Astrocyte (in vitro differentiated cells and primary cell): ENCODE data around the gene TYROBP. TPM values are rescaled to one million over a fixed set of nuclear protein-coding genes. Genes with fewer than 3 reads are reported as not detected.

Experiments used
- DNase-seq: peaks from one replicate; pipeline ENCODE4 v3.0.0-alpha.2; 2010; ENCODE audit warnings: low read depth
- FAIRE-seq: peaks from 2 replicates; lab custom pipeline; 2011; peaks lifted over from hg19 to GRCh38; lab: Jason Lieb, UNC
- H2AFZ ChIP-seq: 2 replicates; pipeline ENCODE4 v1.6.0; 2012; ENCODE audit warnings: low read depth, low read length, inconsistent platforms
- H3K27ac ChIP-seq: 2 replicates; pipeline ENCODE4 v1.5.1; 2011; ENCODE audit warnings: low read depth, low read length, inconsistent platforms
- H3K27me3 ChIP-seq: 2 replicates; pipeline ENCODE4 v1.6.0; 2011; ENCODE audit warnings: low read length, inconsistent platforms; ENCODE audit not compliant: insufficient read depth
- H3K36me3 ChIP-seq: 2 replicates; pipeline ENCODE4 v1.5.1; 2011; ENCODE audit warnings: low read length, inconsistent platforms; ENCODE audit not compliant: insufficient read depth
- H3K4me1 ChIP-seq: 2 replicates; pipeline ENCODE4 v1.5.1; 2011; ENCODE audit warnings: low read length, inconsistent platforms; ENCODE audit not compliant: insufficient read depth
- H3K4me2 ChIP-seq: 2 replicates; pipeline ENCODE4 v1.6.0; 2012; ENCODE audit warnings: low read length, inconsistent platforms
- H3K4me3 ChIP-seq: 2 replicates; pipeline ENCODE4 v1.5.1; 2011; ENCODE audit warnings: low read depth, mild to moderate bottlenecking, low read length, inconsistent platforms; ENCODE audit not compliant: insufficient read depth
- H3K79me2 ChIP-seq: 2 replicates; pipeline ENCODE4 v1.6.0; 2012; ENCODE audit warnings: mild to moderate bottlenecking, low read length, inconsistent platforms; ENCODE audit not compliant: insufficient read depth
- H3K9ac ChIP-seq: 2 replicates; pipeline ENCODE4 v1.6.0; 2012; ENCODE audit warnings: mild to moderate bottlenecking, low read length, inconsistent platforms
- H3K9me3 ChIP-seq: 2 replicates; pipeline ENCODE4 v1.5.1; 2012; ENCODE audit warnings: low read depth, mild to moderate bottlenecking, low read length, inconsistent platforms; ENCODE audit not compliant: insufficient read depth
- H4K20me1 ChIP-seq: 2 replicates; pipeline ENCODE4 v1.6.0; 2012; ENCODE audit warnings: low read length, inconsistent platforms; ENCODE audit not compliant: insufficient read depth
- H3K27ac Mint-ChIP-seq: one replicate; pipeline ENCODE4 v1.8.0; 2021; ENCODE audit warnings: mild to moderate bottlenecking, mixed read lengths; ENCODE audit not compliant: unreplicated experiment
- H3K27me3 Mint-ChIP-seq: one replicate; pipeline ENCODE4 v1.8.0; 2021; ENCODE audit warnings: low read depth, mixed read lengths; ENCODE audit not compliant: unreplicated experiment
- H3K36me3 Mint-ChIP-seq: one replicate; pipeline ENCODE4 v1.8.0; 2021; ENCODE audit warnings: low read depth, mixed read lengths; ENCODE audit not compliant: unreplicated experiment
- H3K4me1 Mint-ChIP-seq: one replicate; pipeline ENCODE4 v1.8.0; 2021; ENCODE audit warnings: low read depth, mixed read lengths; ENCODE audit not compliant: unreplicated experiment
- H3K4me3 Mint-ChIP-seq: one replicate; pipeline ENCODE4 v1.8.0; 2021; ENCODE audit warnings: mild to moderate bottlenecking, moderate library complexity, mixed read lengths; ENCODE audit not compliant: unreplicated experiment
- H3K9me3 Mint-ChIP-seq: one replicate; pipeline ENCODE4 v1.8.0; 2021; ENCODE audit warnings: mild to moderate bottlenecking, mixed read lengths; ENCODE audit not compliant: unreplicated experiment
- CTCF ChIP-seq: IDR thresholded peaks from 2 replicates; pipeline ENCODE4 v1.5.1; 2011; ENCODE audit warnings: low read depth, mild to moderate bottlenecking, inconsistent platforms, low read length, moderate library complexity; ENCODE audit not compliant: insufficient read depth
- EZH2 ChIP-seq: IDR thresholded peaks from 2 replicates; pipeline ENCODE4 v1.6.1; 2012; ENCODE audit warnings: mild to moderate bottlenecking, low read length, inconsistent platforms; ENCODE audit not compliant: insufficient read depth
- total RNA-seq: library from RNA; stranded (reverse); gene quantifications from 2 replicates; pipeline ENCODE4 v1.2.1, GENCODE V29; 2021

Gene TYROBP
- total RNA-seq, 1 donor from 2014 or later, result not detected

DNA sequence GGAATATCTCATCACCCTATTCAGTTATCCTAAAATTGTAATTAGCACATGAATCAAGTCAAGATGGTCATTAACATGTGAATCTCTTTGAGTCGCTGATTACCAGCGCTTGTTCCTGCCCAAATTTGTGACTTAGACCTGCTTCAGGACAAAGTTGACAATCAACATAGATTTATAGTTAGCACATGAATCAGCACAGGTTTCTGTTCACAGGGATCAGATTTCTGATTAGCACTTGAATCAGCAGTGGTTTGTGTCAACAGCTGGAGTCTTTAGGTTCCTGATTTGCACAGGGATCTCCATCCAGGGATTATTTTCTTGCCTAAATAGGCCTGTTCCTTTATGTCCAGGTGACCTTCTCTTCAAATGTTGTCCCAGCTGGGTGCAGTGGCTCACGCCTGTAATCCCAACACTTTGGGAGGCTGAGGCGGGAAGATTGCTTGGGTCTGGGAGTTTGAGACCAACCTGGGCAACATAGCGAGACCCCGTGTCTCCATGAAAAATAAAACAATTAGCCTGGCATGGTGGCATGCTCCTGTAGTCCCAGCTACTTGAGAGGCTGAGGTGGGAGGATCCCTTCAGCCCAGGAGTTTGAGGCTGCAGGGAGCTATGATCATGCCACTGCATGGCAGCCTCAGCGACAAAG lies 24.3 kb upstream of the TYROBP start:
- no peak for TF ChIP-seq CTCF
- no peak for TF ChIP-seq EZH2
- Histone ChIP-seq H4K20me1 (peaks cover 7% of the 10 kb centered on the region), H3K36me3 (no peaks in the 10 kb centered on the region), H3K9me3 (no peaks in the 10 kb centered on the region), H3K4me1 (peaks cover 21% of the 10 kb centered on the region), H3K27me3 (no peaks in the 10 kb centered on the region), H3K4me2 (no peak overlapping the region), H3K9ac (peak overlapping the region; percentile 35), H3K79me2 (peaks cover 9% of the 10 kb centered on the region), H2AFZ (no peak overlapping the region), H3K27ac (no peak overlapping the region), H3K4me3 (no peak overlapping the region)
- Mint-ChIP-seq H3K27me3 (no peaks in the 10 kb centered on the region), H3K27ac (no peak overlapping the region), H3K4me3 (no peak overlapping the region), H3K4me1 (peaks cover 2% of the 10 kb centered on the region), H3K9me3 (no peaks in the 10 kb centered on the region), H3K36me3 (no peaks in the 10 kb centered on the region)
- FAIRE-seq (no peak), DNase-seq (no peak)

GRCh38 chr19:35931874-35932202 lies 23.7 kb upstream of the TYROBP start:
- no peak for FAIRE-seq
- Histone ChIP-seq H3K27me3 (no peaks in the 10 kb centered on the region), H3K27ac (no peak overlapping the region), H3K4me3 (no peak overlapping the region), H4K20me1 (peaks cover 1% of the 10 kb centered on the region), H2AFZ (peak overlapping the region; percentile 40), H3K9me3 (no peaks in the 10 kb centered on the region), H3K4me1 (peaks cover 15% of the 10 kb centered on the region), H3K36me3 (no peaks in the 10 kb centered on the region), H3K4me2 (peak overlapping the region; percentile 30), H3K79me2 (peaks cover 5% of the 10 kb centered on the region), H3K9ac (peak overlapping the region; percentile 35)
- Mint-ChIP-seq H3K36me3 (no peaks in the 10 kb centered on the region), H3K9me3 (no peaks in the 10 kb centered on the region), H3K4me1 (peaks cover 2% of the 10 kb centered on the region), H3K4me3 (peak overlapping the region; percentile 58), H3K27me3 (peaks cover 1% of the 10 kb centered on the region), H3K27ac (no peak overlapping the region)
- no peak for DNase-seq
- no peak for TF ChIP-seq EZH2
- TF ChIP-seq CTCF, result no peak

- FAIRE-seq, result peak; percentile 84
- no peak overlapping the region for H3K27ac ChIP-seq
- H3K9me3 Mint-ChIP-seq, result no peaks in the 10 kb centered on the region
- H3K4me3 ChIP-seq, result peak overlapping the region; percentile 55
- H3K27me3 ChIP-seq, result no peaks in the 10 kb centered on the region
- H3K9ac ChIP-seq, result peak overlapping the region; percentile 41
- peak; percentile 68 for TF ChIP-seq CTCF
- no peak for TF ChIP-seq EZH2
- H3K4me3 Mint-ChIP-seq, result peak overlapping the region; percentile 80
- no peak overlapping the region for H3K27ac Mint-ChIP-seq
- no peaks in the 10 kb centered on the region for H3K36me3 ChIP-seq
- peak overlapping the region; percentile 85 for H3K4me2 ChIP-seq
- peaks cover 11% of the 10 kb centered on the region for H3K4me1 ChIP-seq
- no peaks in the 10 kb centered on the region for H3K9me3 ChIP-seq
- H2AFZ ChIP-seq, result peak overlapping the region; percentile 81
- no peaks in the 10 kb centered on the region for H4K20me1 ChIP-seq
- peaks cover 5% of the 10 kb centered on the region for H3K27me3 Mint-ChIP-seq
- peaks cover 5% of the 10 kb centered on the region for H3K79me2 ChIP-seq
- peaks cover 2% of the 10 kb centered on the region for H3K4me1 Mint-ChIP-seq
- peak; percentile 96 for DNase-seq
- no peaks in the 10 kb centered on the region for H3K36me3 Mint-ChIP-seq
Observed at GRCh38 chr19:35931161-35931873, 23.2 kb upstream of the TYROBP start.
